Hepatocyte (in vitro differentiated cells): ENCODE results near the gene PPP1CC. TPM values are rescaled to one million over a fixed set of nuclear protein-coding genes. Genes with fewer than 3 reads are reported as not detected.

ENCODE experiments used
- DNase-seq: peaks from one replicate; pipeline ENCODE4 v3.0.0-alpha.2; 2016; ENCODE audit warnings: low spot score
- H2AFZ ChIP-seq: fragments of 200-600 bp; sonication (generic); 2 replicates; pipeline ENCODE4 v1.6.0; 2016; ENCODE audit warnings: antibody characterized with exemption, mild to moderate bottlenecking
- H3K27ac ChIP-seq: fragments of 200-600 bp; sonication (generic); 2 replicates; pipeline ENCODE4 v1.5.1; 2016; ENCODE audit warnings: mild to moderate bottlenecking
- H3K27me3 ChIP-seq: fragments of 200-600 bp; sonication (generic); 2 replicates; pipeline ENCODE4 v1.6.1; 2016
- H3K36me3 ChIP-seq: fragments of 200-600 bp; sonication (generic); replicated peaks from 2 replicates; pipeline ENCODE4 v1.5.1; 2016; ENCODE audit warnings: low read depth; ENCODE audit not compliant: insufficient read depth
- H3K4me1 ChIP-seq: fragments of 200-600 bp; sonication (generic); 2 replicates; pipeline ENCODE4 v1.5.1; 2016; ENCODE audit warnings: mild to moderate bottlenecking, moderate library complexity; ENCODE audit not compliant: insufficient read depth
- H3K4me2 ChIP-seq: fragments of 200-600 bp; sonication (generic); 2 replicates; pipeline ENCODE4 v1.6.0; 2016
- H3K4me3 ChIP-seq: fragments of 200-600 bp; sonication (generic); 2 replicates; pipeline ENCODE4 v1.5.1; 2016; ENCODE audit warnings: mild to moderate bottlenecking
- H3K79me2 ChIP-seq: fragments of 200-600 bp; sonication (generic); 2 replicates; pipeline ENCODE4 v1.6.0; 2017; ENCODE audit warnings: mild to moderate bottlenecking
- H3K9me2 ChIP-seq: fragments of 200-600 bp; sonication (generic); replicated peaks from 2 replicates; pipeline ENCODE4 v1.6.0; 2017; ENCODE audit warnings: mild to moderate bottlenecking; ENCODE audit not compliant: insufficient read depth
- H3K9me3 ChIP-seq: fragments of 200-600 bp; sonication (generic); 2 replicates; pipeline ENCODE4 v1.5.1; 2016; ENCODE audit warnings: low read depth, mild to moderate bottlenecking
- H4K20me1 ChIP-seq: fragments of 200-600 bp; sonication (generic); 2 replicates; pipeline ENCODE4 v1.6.0; 2016; ENCODE audit warnings: mild to moderate bottlenecking; ENCODE audit not compliant: insufficient read depth, poor library complexity, severe bottlenecking
- CTCF ChIP-seq: fragments of 200-600 bp; sonication (generic); IDR thresholded peaks from 2 replicates; pipeline ENCODE4 v1.5.1; 2016; ENCODE audit warnings: antibody characterized with exemption, mild to moderate bottlenecking; ENCODE audit not compliant: poor library complexity
- EZH2 ChIP-seq: fragments of 200-600 bp; sonication (generic); IDR thresholded peaks from 2 replicates; pipeline ENCODE4 v1.6.1; 2016; ENCODE audit warnings: antibody characterized with exemption, mild to moderate bottlenecking, borderline replicate concordance
- EZH2phosphoT487 ChIP-seq: fragments of 200-600 bp; sonication (generic); IDR thresholded peaks from one replicate; pipeline ENCODE4 v1.6.1; 2018; ENCODE audit warnings: antibody characterized with exemption, mild to moderate bottlenecking, low read depth, moderate library complexity; ENCODE audit not compliant: unreplicated experiment, severe bottlenecking
- WGBS: methylation state at CpG from one replicate; pipeline ENCODE4 v1.1.6; 2016; ENCODE audit warnings: low lambda C conversion rate; ENCODE audit errors: missing lambda C conversion rate; 5-methylcytosine and 5-hydroxymethylcytosine counted together
- polyA plus RNA-seq: library from polyadenylated mRNA; unstranded; fragments of >200 nt; fragmentation: Nextera tagmentation; extraction: Ambion mirVana; gene quantifications from 2 replicates; pipeline ENCODE4 v1.2.1, GENCODE V29; 2016
- total RNA-seq: library from RNA; depleted of rRNA; stranded (reverse); fragments of >200 nt; gene quantifications from 2 replicates; pipeline ENCODE4 v1.2.3, GENCODE V29; 2014

PPP1CC gene
- total and polyA plus RNA-seq, 2 experiments from 2014 or later = 43.5 to 134 TPM

- Histone ChIP-seq H4K20me1 (peaks cover 77% of the 10 kb centered on the region), H3K4me2 (peak overlapping the region; percentile 5), H3K27me3 (no peaks in the 10 kb centered on the region), H3K9me2 (no peaks in the 10 kb centered on the region), H3K4me3 (no peak overlapping the region), H2AFZ (no peak overlapping the region), H3K79me2 (peaks cover 100% of the 10 kb centered on the region), H3K9me3 (no peaks in the 10 kb centered on the region), H3K36me3 (no peaks in the 10 kb centered on the region), H3K4me1 (peaks cover 24% of the 10 kb centered on the region), H3K27ac (no peak overlapping the region)
- 88% methylated on average over 1 of the region's 1 CpG for WGBS
- TF ChIP-seq EZH2 (no peak), CTCF (no peak), EZH2phosphoT487 (no peak)
- no peak for DNase-seq
Observed at GRCh38 chr12:110733900-110734299, 8.8 kb downstream of the PPP1CC start.

- Histone ChIP-seq H3K9me3 (no peaks in the 10 kb centered on the region), H3K27me3 (no peaks in the 10 kb centered on the region), H2AFZ (no peak overlapping the region), H3K27ac (no peak overlapping the region), H3K4me1 (peaks cover 24% of the 10 kb centered on the region), H3K9me2 (no peaks in the 10 kb centered on the region), H3K79me2 (peaks cover 100% of the 10 kb centered on the region), H3K4me3 (no peak overlapping the region), H3K36me3 (no peaks in the 10 kb centered on the region), H4K20me1 (peaks cover 70% of the 10 kb centered on the region), H3K4me2 (peak overlapping the region; percentile 26)
- no peak for DNase-seq
- TF ChIP-seq EZH2 = no peak
- no peak for TF ChIP-seq EZH2phosphoT487
- TF ChIP-seq CTCF = no peak
- WGBS = 77% methylated on average over 5 of the region's 5 CpGs
Observed at GRCh38 chr12:110733089-110733715, 9.5 kb downstream of the PPP1CC start.

GRCh38 chr12:110732572-110732971, 10.1 kb downstream of the PPP1CC start:
- H2AFZ ChIP-seq = no peak overlapping the region
- no peak for TF ChIP-seq EZH2phosphoT487
- no peak for TF ChIP-seq CTCF
- TF ChIP-seq EZH2 = no peak
- H3K9me3 ChIP-seq = no peaks in the 10 kb centered on the region
- H3K27me3 ChIP-seq = no peaks in the 10 kb centered on the region
- no peak overlapping the region for H3K4me2 ChIP-seq
- no peaks in the 10 kb centered on the region for H3K9me2 ChIP-seq
- H3K36me3 ChIP-seq = no peaks in the 10 kb centered on the region
- H3K4me1 ChIP-seq = peaks cover 24% of the 10 kb centered on the region
- peaks cover 97% of the 10 kb centered on the region for H3K79me2 ChIP-seq
- WGBS = 70% methylated on average over 3 of the region's 3 CpGs
- no peak overlapping the region for H3K4me3 ChIP-seq
- H4K20me1 ChIP-seq = peaks cover 64% of the 10 kb centered on the region
- no peak for DNase-seq
- H3K27ac ChIP-seq = no peak overlapping the region

- WGBS = 61% methylated on average over 2 of the region's 2 CpGs
Observed at GRCh38 chr12:110731479-110731878, 11.2 kb downstream of the PPP1CC start.

More at GRCh38 chr12:110731479-110731878, 11.2 kb downstream of the PPP1CC start:
- Histone ChIP-seq H3K36me3 (no peaks in the 10 kb centered on the region), H3K27ac (no peak overlapping the region), H3K79me2 (peaks cover 97% of the 10 kb centered on the region), H3K4me2 (no peak overlapping the region), H2AFZ (no peak overlapping the region), H3K4me3 (no peak overlapping the region), H3K9me2 (no peaks in the 10 kb centered on the region), H3K27me3 (no peaks in the 10 kb centered on the region), H3K9me3 (no peaks in the 10 kb centered on the region), H4K20me1 (peaks cover 57% of the 10 kb centered on the region), H3K4me1 (peaks cover 24% of the 10 kb centered on the region)
- TF ChIP-seq CTCF (no peak), EZH2 (no peak), EZH2phosphoT487 (no peak)
- DNase-seq = no peak
